Epithelial cell of esophagus (primary cell): ENCODE data around the gene TAS1R2.
A peak's percentile ranks its signal among the peaks of the same experiment; 100 is the strongest.

Source experiments
- DNase-seq: peaks from one replicate; pipeline ENCODE4 v3.0.0; 2010; ENCODE audit warnings: low read depth
- H3K4me3 ChIP-seq: 2 replicates; pipeline ENCODE4 v1.5.1; 2011; ENCODE audit warnings: mild to moderate bottlenecking, low read length, control low read depth
- CTCF ChIP-seq: IDR thresholded peaks from 2 replicates; pipeline ENCODE4 v1.5.1; 2011; ENCODE audit warnings: low read depth, mild to moderate bottlenecking, low read length, control low read depth, inconsistent platforms; ENCODE audit not compliant: insufficient read depth; ENCODE audit errors: missing control alignments

The TAS1R2 gene

DNA sequence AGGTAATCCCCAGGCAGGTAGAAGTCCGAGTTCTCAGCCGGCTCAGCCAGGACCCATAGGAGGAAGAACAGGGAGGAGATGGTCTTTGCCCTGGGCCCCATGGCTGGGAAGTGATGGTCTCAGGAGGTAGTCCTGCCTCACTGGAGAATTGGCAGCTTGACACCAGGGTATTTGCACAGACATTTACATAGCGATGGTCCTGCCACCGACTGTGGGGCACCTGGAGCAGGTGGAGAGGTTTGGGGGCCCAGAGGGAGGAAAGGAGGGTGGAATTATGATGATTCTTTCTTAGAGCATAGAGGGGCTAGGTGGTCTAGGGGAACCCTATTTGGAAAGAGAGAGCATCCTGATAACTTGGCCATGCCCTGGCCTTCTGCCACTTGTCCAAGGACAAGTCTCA lies at the start of gene TAS1R2:
TSS of gene TAS1R2 (minus strand) at position 101 of the 400 bp plus-strand sequence. CDS start at position 101, 0 bp downstream.
- DNase-seq = no peak
- no peak within 1 kb of the TSS for H3K4me3 ChIP-seq
- no peak for TF ChIP-seq CTCF

DNA sequence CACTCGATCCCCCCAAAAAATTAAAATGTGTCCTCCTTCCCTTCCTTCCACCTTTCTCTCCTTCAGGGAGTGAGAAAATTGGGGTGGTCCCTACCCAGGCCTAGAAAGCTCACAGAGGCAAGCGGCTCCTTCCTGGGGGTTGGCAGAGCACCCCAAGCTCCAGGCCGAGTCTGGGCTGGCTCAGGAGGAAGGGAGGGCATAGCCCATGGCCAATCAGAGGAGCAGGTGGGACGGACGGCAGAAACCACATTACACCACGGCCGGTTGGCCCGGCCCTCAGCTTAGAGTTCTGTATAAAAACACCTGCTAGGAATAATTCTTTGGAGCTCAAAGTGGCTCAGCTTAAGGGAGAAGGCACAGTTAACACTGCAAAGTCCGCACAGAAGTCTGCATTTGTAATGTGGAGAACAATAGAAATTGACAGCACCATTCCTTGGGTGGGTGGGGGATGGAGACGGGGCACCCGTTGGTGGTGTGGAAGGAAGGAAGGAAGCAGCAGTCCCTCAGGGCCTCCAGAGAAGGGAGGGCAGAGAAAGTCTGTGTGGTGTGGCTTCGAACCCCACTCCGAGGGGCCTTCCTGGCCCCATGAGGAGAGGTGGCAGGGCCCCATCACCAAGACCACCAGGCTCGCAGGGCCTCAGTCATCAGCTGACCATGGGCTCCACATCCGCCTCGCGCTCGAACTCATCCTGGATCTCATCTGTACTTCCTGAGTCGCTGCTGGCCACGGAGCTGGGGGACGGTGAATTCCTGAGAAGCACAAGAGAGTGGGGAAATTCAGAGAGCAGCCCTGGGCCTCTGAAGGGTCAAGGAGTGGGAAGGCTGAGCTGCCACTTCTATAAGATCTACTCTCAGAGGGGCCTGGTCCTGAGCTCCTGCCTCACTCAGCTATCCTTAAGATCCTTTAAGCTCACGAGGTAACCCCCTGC lies 48.7 kb upstream of the TAS1R2 start:
- no peak overlapping the region for H3K4me3 ChIP-seq
- no peak for DNase-seq
- no peak for TF ChIP-seq CTCF

DNA sequence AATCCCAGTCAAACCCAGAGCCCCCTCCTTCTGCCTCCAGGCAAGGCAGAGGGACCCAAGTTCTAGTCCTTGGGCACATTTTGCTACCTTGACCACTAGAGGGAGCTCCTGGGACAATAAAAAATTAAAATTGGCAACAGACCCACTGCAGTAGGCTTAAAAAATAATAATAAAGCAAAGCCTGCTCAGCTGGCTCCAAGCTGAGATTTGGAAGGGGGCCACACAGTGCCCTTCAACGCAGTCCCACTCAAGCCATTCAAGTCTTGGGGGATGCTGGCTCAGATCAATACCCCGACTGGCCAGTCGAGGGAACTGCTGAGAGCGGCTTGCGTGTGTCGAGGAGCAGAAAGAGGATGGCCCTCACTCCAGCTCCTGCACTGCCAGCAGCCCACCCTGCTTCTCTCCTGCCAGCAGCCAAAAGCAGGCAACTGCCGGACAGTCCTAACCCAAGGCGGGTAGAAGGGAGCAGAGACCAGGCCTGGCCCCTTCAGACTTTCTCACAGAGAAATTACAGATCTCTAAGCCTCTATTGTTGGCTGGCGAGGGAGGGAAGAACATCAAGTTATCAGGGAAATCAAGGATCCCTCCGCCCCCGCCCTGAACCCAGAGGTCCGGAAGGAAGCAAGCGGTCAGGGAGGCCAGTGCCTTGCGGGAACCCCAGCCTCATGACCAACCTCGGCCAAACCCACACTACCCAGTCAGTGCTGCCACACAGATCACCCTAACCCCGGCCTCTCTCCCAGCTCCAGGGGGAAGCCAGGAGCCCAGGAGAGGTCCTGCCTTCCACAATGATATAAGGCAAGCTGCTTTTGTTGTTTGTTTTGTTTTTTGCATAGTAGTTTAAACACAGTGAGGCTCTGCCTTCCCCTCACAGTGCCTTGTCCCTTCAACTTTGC lies 47.8 kb upstream of the TAS1R2 start:
- DNase-seq = peak; percentile 59

GRCh38 chr1:18903291-18903756 lies 43.9 kb upstream of the TAS1R2 start:
- no peak for TF ChIP-seq CTCF

More for the DNA sequence above, 47.8 kb upstream of the TAS1R2 start:
- H3K4me3 ChIP-seq = no peak overlapping the region
- TF ChIP-seq CTCF = peak; percentile 79

DNA sequence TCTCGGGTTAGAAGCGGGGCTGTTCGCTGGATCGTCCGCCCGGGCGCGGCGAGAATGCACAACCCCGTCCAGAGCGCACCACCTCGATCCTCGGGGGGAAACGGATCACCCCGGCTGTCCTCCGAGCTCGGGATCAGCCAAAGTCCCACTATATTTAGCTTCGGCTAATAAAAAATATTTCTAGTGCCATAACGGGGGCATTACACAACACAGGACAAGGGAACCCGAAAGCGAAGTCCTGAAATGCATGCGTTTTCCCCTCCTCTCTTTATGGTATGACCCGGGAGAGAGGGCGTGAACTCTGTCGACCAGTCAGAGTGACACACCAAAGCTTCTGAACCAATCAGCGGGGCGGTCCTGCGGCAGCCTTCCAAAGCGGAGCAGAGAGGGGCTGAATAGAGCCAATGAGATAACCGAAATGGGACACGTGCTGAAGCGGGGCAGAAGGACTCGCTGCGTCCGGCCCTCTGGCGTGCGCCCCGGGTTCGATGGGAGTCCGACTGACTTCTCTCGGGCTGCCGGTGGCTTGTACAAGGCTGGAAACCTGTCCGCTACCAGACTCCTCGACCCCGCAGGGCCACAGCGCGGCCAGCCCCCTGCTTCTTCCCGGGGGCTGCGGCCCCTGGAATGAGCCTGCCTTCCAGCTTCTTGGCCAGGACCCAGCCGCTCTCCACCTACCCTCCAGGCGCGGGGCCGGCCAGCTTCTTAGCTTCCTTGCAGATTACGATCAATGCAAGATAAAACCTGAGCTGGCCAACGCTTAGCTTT lies 43.2 kb upstream of the TAS1R2 start, which contains the start of gene ALDH4A1:
TSS of gene ALDH4A1 (minus strand) at position 33 of the 768 bp plus-strand sequence. CDS start at position 1, 32 bp downstream.
- peak within 1 kb of the TSS; percentile 79 for H3K4me3 ChIP-seq
- peak; percentile 99 for DNase-seq
- TF ChIP-seq CTCF = no peak

More at GRCh38 chr1:18903291-18903756, 43.9 kb upstream of the TAS1R2 start:
- H3K4me3 ChIP-seq = peak overlapping the region; percentile 79
- DNase-seq = no peak

DNA sequence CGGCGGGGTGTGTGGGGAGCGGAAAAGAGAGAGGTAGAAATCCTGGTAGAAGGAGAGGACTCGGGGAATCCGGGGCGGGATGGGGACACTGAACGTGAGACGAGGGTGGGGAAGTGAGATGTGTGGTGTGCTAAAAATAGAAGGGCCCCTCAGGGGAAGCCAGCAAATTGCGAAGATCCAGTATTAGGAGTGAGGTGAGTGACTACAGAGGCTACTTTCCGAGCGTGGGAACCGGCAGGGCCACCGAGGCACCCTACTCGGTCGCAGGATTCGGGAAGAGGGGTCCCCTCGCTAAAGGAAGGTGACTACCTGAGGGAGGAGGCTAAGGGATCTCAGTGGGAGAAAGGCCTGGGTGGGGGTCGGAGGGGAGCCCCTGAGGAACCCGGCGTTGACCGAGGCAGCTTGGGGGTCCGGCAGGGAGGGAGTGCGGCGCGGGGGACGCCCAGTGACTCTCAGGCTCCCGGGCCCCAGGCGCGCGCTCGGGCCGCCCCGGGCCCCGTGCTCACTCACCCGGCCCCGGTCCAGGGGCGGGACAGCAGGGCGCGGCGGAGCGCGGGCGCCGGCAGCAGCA lies 42.6 kb upstream of the TAS1R2 start:
- no peak for DNase-seq
- H3K4me3 ChIP-seq = peak overlapping the region; percentile 79
- TF ChIP-seq CTCF = no peak
